HG03457 (cell line): Measurements from ENCODE around the gene HRH1.
"Not testable (repeated sequence)": the region's sequence is repeated elsewhere in the genome, so short reads cannot be mapped to it uniquely, and the experiment has no call there.

Experiments used
- ATAC-seq: cut with Tn5 transposase; IDR thresholded peaks from one replicate; pipeline ENCODE4 v1.9.1; 2021; ENCODE audit warnings: moderate number of reproducible peaks; ENCODE audit not compliant: unreplicated experiment

The HRH1 gene

DNA sequence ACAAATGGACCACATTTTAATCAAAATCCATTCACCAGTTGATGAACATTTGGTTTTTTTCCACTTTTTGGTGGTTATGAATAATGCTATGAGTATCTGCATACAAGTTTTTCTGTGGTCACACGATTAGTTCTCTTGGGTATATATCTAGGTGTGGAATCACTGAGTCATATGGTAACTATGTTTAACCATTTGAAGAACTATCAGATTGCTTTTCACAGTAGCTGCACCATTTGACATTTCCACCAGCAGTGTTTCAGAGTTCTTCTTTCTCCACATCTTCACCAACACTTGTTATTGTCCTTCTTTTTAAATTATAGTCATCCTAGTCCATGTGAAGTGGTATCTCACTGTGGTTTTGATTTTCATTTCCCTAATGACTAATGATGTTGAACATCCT is 84.6 kb downstream of the HRH1 start:
- ATAC-seq: no peak

DNA sequence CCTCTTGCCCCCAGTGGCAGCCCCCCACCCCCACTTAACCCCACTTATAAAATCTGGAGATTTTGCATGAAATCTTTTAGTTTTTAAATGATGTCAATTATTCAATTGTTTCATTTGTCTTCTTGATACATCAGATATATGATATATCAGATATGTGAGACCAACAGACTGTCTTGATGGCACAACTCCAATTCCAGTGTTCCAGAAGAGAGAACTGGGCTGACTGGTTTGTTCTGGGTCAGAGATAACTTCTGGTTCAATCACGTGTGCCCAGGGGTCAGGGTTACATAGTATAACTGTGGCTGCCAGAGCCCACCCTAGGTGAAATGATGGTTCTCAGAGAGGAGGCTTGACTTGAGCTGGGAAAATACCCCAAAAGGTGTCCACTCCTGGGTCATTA is 85.5 kb downstream of the HRH1 start:
- ATAC-seq: no peak

DNA sequence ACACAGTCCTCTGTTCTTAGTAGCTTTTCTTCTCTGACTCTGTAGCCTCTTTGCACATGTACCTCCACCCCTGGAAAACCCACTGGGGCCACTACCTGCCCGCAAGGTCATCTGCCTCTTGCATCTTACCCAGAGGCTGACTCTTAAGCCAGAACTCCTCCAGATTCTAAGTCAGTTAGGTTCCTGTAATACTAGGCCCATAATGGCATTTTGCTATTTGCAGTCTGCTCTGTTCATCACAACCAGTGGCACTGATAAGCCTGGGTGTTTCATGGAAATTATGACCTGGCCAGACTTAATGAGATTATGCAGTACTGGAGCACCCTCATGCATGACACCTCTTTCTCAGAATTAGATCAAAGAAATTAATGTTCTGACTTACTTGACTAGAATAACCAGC is 86.2 kb downstream of the HRH1 start:
- ATAC-seq: no peak

DNA sequence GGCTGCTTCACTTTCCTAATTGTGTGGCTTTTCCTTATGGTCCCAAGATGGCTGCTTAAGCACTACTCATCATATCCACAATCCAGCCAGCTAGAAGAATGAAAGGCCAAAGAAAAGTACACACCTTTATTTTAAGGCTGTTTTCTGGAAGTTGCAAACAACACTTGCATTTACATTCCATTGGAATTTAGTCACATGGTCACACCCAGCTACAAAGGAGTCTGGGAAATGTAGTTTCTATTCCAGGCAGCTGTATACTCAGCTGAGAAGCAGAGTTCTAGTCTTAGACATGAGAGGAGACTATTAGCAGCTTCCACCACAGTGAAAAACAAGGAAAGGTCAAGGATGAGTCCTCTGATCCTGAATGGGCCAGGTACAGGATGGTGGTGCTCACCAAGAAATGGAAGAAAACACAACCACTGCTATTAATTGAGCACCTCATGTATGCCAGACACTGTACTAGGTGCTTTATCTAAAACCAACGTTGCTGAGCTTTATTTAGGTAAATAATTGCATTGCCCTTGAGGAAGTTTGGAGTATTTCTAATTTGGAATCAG is 89.9 kb downstream of the HRH1 start:
- no peak for ATAC-seq

DNA sequence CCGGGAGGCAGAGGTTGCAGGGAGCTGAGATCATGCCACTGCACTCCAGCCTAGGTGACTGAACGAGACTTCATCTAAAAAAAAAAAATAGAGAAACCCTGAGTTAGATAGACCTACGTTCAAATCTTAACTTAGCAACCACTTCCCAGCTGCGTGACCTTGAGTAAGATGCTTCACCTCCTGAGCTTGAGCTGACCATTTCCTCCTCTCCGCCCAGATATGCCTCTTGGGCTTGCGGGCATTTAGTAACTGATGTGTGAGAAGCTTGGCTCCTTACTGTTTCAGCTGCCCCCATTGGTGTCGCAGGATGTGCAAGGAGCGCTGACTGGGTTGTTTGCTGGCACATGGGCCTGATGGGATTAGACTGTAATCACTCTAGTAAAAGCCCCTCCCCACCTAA is 91.0 kb downstream of the HRH1 start:
- ATAC-seq: no peak

DNA sequence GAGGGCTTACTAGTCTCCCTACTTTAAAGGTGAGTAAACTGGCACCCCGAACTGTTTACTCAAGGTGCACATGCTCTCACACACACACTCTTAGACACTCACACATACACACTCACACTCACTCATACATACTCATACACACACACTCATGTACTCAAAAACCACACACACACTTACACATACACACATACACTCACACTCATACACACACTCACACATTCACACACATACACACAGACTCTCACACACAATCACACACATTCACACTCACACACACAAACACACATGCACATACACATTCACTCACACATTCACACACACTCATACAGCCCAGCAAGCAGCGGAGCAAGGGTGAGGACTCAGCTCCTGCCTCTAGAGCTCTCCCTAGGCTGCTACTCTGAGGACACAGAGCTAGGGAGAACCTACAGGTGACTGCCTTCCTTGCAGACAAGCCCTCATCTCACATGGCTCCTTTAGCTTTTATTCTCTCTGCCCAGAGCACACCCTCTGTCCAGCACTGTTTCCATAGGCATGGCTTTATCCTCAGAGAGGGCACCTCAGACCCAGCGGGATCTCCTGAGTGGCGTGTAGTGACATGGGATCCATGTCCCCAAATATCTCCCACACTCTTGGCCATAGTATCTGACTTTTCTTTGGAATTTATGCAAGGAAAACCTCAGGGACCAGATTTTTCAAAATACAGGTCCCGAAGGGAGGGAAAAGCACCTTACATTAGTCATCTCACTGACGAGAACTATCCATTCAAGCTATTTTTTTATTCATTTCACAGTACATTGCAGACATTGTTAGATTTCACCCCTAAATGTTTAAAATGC is 91.8 kb downstream of the HRH1 start:
- no peak for ATAC-seq

DNA sequence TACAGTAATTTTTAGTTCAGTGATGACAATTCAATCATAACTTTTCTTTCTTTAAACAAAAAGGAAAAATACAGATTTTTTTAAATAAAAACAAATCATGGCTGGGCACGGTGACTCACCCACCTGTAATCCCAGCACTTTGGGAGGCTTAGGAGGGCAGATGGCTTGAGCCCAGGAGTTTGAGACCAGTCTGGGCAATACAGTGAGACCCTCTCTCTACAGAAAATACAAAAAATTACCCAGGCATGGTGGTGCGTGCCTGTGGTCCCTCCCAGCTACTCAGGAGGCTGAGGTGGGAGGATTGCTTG is 92.3 kb downstream of the HRH1 start:
- no peak for ATAC-seq

DNA sequence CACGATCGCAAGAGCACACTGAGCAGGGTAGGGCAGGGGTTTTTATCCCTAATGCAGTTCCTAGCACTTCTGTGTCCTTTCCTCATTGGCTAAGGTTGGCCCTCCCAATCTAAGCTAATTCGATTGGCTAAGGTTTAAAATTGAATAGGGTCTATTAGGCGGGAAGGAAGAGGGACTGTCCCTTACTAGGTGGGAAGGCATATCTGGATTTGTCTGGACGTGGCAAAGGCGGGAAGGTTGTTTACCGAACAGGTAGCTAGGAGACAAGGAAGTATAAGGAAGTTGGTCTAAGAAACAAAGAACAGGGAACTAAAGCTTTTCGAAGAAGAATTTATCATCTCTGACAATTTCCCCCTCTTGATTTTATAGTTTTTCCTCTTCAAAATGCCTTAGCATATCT is 93.1 kb downstream of the HRH1 start:
- ATAC-seq: no peak

DNA sequence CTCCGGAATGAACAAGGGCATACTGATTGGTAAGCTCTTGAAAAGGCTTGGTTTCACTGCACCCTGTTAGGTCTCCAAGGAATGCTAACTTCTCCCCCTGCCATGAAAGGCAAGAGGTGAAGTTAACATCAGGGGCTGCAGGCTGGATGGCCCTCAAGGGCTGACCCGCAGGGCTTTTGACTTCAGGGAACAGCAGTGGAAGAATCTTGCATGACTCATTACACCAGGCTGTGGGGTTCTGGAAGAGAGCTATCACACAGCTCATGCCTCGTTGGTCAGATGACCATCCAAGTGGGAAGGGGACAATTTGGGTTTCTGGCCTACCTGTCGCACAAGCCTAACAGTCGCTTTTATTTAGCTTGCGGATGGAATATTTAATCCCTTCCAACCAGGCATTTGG is 94.3 kb downstream of the HRH1 start:
- no peak for ATAC-seq

DNA sequence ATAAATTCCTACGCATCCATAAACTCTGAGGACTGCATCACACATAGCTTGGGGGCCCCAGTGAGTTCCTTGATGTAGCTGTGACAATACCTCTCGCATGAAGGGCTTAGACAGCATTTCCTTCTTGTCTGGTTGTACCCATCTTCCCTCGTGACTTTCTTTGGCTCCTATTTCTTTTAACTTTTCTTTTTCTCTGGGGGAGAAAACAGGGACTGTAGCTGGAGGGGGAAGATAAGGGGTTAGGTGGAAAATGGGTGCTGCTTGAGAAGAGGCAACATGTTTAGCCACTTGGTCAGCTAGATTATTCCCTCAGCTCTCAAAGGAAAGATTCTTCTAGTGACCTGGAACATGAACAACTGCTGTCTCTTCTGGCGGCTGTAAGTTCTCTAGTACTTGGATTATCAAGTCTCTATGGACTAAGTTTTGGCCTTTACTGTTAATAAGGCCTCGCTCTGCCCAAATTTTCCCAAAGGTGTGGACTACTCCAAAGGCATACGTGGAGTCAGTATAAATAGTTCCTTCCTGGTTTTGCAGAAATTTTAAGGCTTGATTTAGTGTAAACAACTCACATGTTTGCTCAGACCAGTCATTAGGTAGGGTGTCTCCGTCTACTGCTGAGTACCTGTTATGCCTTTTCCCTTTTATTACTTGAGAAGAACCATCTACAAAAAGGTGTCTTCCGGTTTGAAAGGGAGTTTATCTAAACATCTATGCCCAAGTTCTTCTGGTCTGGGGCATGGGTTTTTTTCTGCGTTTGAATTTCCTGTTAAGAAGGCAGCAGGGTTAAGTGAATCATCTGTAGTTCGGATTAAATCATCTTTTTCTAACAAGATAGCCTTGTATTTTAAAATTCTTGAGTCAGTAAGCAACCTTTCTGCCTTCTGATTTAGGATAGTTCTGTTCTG is 96.9 kb downstream of the HRH1 start:
- no peak for ATAC-seq

DNA sequence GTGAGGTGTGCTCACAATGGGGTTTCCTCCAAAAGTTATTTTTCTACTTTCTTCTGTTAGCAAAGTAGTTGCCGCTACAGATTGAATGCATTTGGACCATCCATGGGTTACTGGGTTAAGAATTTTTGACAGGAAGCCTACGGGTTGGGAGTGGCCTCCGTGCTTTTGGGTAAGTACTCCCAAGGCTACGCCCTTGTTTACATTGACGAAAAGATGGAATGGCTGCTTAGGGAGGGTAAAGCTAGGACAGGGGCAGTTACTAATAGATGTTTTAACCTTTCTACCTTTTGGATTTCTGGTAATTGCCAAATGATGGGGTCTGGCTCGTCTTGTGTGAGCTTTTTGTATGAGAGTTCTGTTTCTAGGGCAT is 97.5 kb downstream of the HRH1 start:
- no peak for ATAC-seq

DNA sequence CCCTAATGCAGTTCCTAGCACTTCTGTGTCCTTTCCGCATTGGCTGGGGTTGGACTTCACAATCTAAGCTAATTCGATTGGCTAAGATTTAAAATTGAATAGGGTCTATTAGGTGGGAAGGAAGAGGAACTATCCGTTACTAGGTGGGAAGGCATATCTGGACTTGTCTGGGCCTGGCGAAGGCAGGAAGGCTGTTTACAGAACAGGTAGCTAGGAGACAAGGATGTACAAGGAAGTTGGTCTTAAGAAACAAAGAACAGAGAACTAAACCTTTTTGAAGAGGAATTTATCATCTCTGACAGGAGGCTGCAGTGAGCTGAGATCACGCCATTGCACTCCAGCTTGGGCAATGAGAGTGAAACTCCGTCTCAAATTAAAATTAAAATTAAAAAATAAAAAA is 100.6 kb downstream of the HRH1 start:
- no peak for ATAC-seq

DNA sequence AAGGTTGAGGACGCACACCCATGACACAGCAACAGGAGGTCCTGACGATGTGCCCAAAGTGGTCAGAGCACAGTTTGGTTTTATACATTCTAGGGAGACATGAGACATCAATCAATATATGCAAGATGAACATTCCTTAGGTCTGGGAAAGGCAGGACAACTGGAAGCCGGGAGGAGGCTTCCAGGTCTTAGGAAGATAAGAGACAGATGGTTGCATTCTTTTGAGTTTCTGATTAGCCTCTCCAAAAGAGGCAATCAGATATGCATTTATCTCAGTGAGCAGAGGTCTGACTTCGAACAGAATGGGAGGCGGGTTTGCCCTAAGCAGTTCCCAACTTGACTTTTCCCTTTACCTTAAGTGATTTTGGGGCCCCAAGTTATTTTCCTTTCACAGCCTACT is 101.2 kb downstream of the HRH1 start:
- not testable (repeated sequence) for ATAC-seq

DNA sequence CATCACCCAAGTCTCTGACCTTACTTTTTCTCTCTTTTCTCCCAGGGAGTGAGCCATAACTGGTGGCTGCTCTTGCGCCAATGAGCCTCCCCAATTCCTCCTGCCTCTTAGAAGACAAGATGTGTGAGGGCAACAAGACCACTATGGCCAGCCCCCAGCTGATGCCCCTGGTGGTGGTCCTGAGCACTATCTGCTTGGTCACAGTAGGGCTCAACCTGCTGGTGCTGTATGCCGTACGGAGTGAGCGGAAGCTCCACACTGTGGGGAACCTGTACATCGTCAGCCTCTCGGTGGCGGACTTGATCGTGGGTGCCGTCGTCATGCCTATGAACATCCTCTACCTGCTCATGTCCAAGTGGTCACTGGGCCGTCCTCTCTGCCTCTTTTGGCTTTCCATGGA is 104.7 kb downstream of the HRH1 start:
- ATAC-seq: no peak

DNA sequence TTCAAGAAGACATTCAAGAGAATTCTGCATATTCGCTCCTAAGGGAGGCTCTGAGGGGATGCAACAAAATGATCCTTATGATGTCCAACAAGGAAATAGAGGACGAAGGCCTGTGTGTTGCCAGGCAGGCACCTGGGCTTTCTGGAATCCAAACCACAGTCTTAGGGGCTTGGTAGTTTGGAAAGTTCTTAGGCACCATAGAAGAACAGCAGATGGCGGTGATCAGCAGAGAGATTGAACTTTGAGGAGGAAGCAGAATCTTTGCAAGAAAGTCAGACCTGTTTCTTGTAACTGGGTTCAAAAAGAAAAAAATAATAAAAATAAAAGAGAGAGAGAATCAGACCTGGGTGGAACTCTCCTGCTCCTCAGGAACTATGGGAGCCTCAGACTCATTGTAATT is 106.2 kb downstream of the HRH1 start:
- no peak for ATAC-seq

DNA sequence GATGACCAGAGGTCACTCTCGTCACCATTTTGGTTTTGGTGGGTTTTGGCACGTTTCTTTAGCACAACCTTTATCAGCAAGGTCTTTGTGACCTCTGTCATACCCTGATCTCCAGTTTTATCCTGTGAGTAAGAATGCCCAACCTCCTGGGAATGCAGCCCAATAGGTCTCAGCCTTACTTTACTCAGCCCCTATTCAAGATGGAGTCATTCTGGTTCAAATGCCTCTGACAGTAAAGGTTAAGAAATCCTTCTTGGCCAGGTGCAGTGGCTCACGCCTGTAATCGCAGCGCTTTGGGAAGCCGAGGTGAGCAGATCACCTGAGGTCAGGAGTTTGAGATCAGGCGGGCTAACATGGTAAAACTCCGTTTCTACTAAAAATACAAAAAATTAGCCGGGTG is 114.7 kb downstream of the HRH1 start:
- ATAC-seq: no peak

DNA sequence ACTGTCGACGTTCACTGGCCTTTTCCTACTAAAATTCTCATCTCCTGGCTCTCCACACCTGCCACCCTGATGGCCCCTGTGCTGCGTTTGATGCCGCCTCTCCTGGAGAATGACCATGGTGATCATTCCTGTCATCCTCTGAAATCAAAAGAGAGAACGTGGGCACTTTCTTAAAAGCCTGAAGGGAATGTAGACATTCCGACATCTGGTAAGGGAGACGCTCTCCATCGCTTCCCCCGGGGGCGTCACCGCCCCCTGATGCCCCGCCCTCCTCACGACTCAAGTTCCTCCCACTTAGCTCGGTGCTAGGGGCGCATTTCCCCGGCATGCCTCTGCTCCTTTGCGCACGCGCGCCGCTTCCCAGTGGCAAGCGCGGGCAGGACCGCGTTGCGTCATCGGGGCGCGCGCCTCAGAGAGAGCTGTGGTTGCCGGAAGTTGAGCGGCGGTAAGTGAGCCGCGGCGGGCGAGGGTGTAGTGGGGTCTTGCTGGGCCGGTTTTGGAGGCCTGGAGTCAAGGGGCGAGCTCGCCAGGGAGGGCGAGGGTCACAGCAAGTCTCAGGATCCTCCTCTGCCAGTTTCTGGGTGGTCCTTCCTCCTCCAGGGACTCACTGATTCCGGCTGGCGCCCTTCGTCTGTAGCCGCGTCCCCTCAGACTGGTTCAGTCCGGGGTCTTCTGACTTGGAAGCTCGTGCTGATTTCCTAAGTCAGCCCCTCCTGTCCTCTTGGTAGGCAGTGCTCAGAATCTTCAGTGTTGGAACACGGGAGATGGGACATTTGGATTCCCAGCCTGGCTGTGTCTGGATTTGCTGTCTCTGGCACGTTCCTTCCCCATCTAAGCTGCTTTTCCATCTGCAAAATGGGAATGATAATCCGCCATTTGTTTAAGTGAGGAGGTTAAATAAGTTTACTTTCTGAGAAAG is 118.0 kb downstream of the HRH1 start, which contains the start of gene ATG7:
Gene ATG7, plus strand, starts transcription at position 412 of the 919 bp plus-strand sequence. CDS start 26,299 bp downstream, outside the sequence.
- ATAC-seq: peak; percentile 91

DNA sequence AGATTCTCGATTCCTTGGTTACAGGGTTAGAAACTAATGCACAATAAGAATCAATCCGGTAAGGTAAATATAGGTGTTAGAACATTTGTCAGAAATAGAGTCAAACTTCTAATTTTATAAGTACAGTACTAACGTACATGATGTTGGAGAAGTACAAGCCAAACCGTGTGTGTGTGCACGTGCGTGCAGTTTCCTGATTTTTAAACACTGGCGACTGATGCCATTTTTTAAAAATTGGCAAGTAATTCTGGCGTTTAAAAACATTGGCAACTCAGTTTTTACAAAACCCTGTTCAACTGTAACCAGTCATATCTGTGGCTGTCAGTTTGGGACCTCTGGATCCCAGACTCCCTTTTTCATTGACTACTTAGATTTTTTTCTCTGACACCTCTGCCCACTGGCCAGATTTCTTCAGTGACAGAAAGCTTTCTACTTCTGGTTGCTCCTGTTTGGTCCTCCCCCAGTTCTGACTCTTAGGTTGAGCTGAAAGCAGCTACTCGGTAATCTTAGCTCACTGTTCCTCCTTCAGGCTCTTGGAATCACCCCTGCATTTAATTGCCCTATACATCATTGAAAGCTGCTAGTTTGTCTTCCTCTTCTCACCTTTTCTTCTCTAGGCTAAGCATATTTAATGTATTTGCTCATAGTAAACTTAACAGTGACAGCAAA is 118.7 kb downstream of the HRH1 start:
- no peak for ATAC-seq

DNA sequence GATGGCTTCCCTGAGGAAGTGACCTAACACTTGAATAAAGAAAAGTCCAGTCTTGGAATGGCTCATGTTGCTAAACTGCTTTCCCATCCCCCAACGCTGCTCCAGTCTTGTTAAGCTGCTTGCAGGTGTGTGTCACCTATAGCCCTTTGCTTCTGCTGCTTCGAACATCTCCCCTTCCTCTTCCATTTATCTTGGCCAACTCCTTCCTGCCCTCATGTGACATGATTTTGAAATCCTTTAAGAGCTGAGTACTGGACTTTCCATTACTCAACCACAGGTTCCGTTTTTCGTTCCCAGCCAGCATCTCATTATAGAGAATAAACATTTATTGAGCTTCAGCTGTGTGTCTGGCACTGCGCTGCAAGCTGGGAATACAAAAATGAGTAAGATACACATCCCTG is 119.6 kb downstream of the HRH1 start:
- no peak for ATAC-seq

DNA sequence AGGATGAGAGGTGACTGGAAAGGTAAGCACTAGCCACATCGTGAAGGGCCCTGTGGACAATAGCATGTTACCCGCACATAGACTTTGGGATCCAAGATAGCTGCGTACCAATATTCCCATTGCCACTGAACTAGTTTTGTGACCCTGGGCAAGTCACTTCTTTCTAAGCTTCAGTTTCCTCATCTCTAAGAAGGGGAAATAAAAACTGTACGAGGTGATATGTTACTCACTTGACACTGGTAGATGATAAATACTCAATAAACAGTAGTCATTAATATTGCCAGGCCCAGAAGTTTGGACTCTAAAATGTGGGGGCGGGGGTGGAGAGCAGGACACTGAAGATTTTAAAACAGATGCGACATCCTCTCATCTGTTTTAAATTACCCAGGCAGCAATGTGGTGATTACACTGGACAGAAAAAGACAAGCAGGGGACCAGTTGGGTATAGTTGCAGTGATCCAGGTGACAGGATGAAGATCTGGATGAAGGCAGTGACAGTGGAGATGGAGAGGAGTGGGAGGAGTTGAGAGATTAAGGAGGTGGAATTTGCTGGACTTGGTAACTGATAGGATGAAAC is 120.4 kb downstream of the HRH1 start:
- no peak for ATAC-seq
